ENCODE results near the gene DLG2. TPM values are rescaled to one million over a fixed set of nuclear protein-coding genes. Genes with fewer than 3 reads are reported as not detected.

DLG2 gene
- total RNA-seq, 1 donor from 2014 or later: 13.7 TPM

GRCh38 chr11:84747871-84748270, 879.3 kb downstream of the DLG2 start:
- DNase-seq: no peak

GRCh38 chr11:84740050-84740449, 887.1 kb downstream of the DLG2 start:
- DNase-seq: no peak

GRCh38 chr11:84724256-84724655, 902.9 kb downstream of the DLG2 start:
- DNase-seq: no peak

- DNase-seq: no peak
These were observed 904.5 kb downstream of the DLG2 start for GRCh38 chr11:84722583-84723108.

GRCh38 chr11:84721561-84721961, 905.6 kb downstream of the DLG2 start:
- no peak for DNase-seq

GRCh38 chr11:84720706-84721402, 906.3 kb downstream of the DLG2 start:
- no peak for DNase-seq

- no peak for DNase-seq
These were observed 907.1 kb downstream of the DLG2 start for GRCh38 chr11:84719935-84720577.

GRCh38 chr11:84714316-84714780, 912.8 kb downstream of the DLG2 start:
- no peak for DNase-seq

GRCh38 chr11:84691830-84692229, 935.3 kb downstream of the DLG2 start:
- DNase-seq: no peak

- DNase-seq: no peak
These were observed 939.7 kb downstream of the DLG2 start for GRCh38 chr11:84687433-84687832.

- DNase-seq: no peak
These were observed 940.4 kb downstream of the DLG2 start for GRCh38 chr11:84686716-84687115.

GRCh38 chr11:84685976-84686375, 941.2 kb downstream of the DLG2 start:
- no peak for DNase-seq

GRCh38 chr11:84685149-84685548, 942.0 kb downstream of the DLG2 start:
- DNase-seq: no peak

- DNase-seq: no peak
These were observed 945.7 kb downstream of the DLG2 start for GRCh38 chr11:84681456-84681855.

- DNase-seq: no peak
These were observed 951.6 kb downstream of the DLG2 start for GRCh38 chr11:84675396-84676025.

- DNase-seq: no peak
These were observed 953.4 kb downstream of the DLG2 start for GRCh38 chr11:84673753-84674152.

- DNase-seq: no peak
These were observed 955.7 kb downstream of the DLG2 start for GRCh38 chr11:84671325-84671999.

GRCh38 chr11:84663731-84664130, 963.4 kb downstream of the DLG2 start:
- DNase-seq: no peak

- DNase-seq: no peak
These were observed 966.7 kb downstream of the DLG2 start for GRCh38 chr11:84660257-84660977.

- no peak for DNase-seq
These were observed 971.4 kb downstream of the DLG2 start for GRCh38 chr11:84655712-84656111.

GRCh38 chr11:84648471-84648870, 978.7 kb downstream of the DLG2 start:
- DNase-seq: no peak
